Natural killer cell (primary cell): Measurements from ENCODE around the gene ORC4. TPM values are rescaled to one million over a fixed set of nuclear protein-coding genes. Genes with fewer than 3 reads are reported as not detected.
"Not testable (repeated sequence)": the region's sequence is repeated elsewhere in the genome, so short reads cannot be mapped to it uniquely, and the experiment has no call there.

ENCODE experiments used
- ATAC-seq, 3 donors: fragments of 150-1000 bp in 2 of 3; fragments of 200-7000 bp in 1 of 3; cut with Tn5 transposase; 1 replicate in 1 of 3; 2 replicates in 2 of 3; pipeline ENCODE4 v1.10.0; 2021; ENCODE audit warnings: mild to moderate bottlenecking in 2 of 3, moderate library complexity in 2 of 3
- DNase-seq, 2 donors: peaks; one replicate each; pipeline versions ENCODE4 v3.0.0 to v3.0.0-alpha.2; 2013 to 2021; ENCODE audit warnings: mixed read lengths in 1 of 2
- H3K27ac ChIP-seq: one replicate; pipeline ENCODE4 v1.5.1; 2013; ENCODE audit warnings: mild to moderate bottlenecking, low read length
- H3K27me3 ChIP-seq: one replicate; pipeline ENCODE4 v1.6.1; 2013; ENCODE audit warnings: low read length; ENCODE audit not compliant: control insufficient read depth, insufficient read depth
- H3K36me3 ChIP-seq: one replicate; pipeline ENCODE4 v1.6.1; 2013; ENCODE audit warnings: low read length; ENCODE audit not compliant: control insufficient read depth, insufficient read depth
- H3K4me1 ChIP-seq: one replicate; pipeline ENCODE4 v1.6.1; 2013; ENCODE audit warnings: low read length; ENCODE audit not compliant: control insufficient read depth, insufficient read depth
- H3K4me3 ChIP-seq: one replicate; pipeline ENCODE4 v1.5.1; 2013; ENCODE audit warnings: low read length
- H3K9me3 ChIP-seq: one replicate; pipeline ENCODE4 v1.6.1; 2013; ENCODE audit warnings: low read length; ENCODE audit not compliant: control insufficient read depth, insufficient read depth
- H3K27ac Mint-ChIP-seq, 2 donors: one replicate each; pipeline ENCODE4 v1.8.0; 2022; ENCODE audit warnings: mild to moderate bottlenecking in 2 of 2, mixed read lengths in 2 of 2, moderate library complexity in 1 of 2
- H3K27me3 Mint-ChIP-seq, 2 donors: one replicate each; pipeline ENCODE4 v1.8.0; 2022; ENCODE audit warnings: low read depth in 2 of 2, mixed read lengths in 2 of 2
- H3K36me3 Mint-ChIP-seq: one replicate; pipeline ENCODE4 v1.8.0; 2022; ENCODE audit warnings: mixed read lengths
- H3K4me1 Mint-ChIP-seq, 2 donors: one replicate each; pipeline ENCODE4 v1.8.0; 2022; ENCODE audit warnings: mixed read lengths in 2 of 2
- H3K4me3 Mint-ChIP-seq: one replicate; pipeline ENCODE4 v1.8.0; 2022; ENCODE audit warnings: mild to moderate bottlenecking, moderate library complexity, mixed read lengths
- H3K9me3 Mint-ChIP-seq, 2 donors: one replicate each; pipeline ENCODE4 v1.8.0; 2022; ENCODE audit warnings: mixed read lengths in 2 of 2
- WGBS: methylation state at CpG from one replicate; pipeline ENCODE4 v1.1.7; 2013; ENCODE audit warnings: missing lambda C conversion rate; ENCODE audit not compliant: insufficient coverage; 5-methylcytosine and 5-hydroxymethylcytosine counted together
- intact Hi-C: fragments of 100-400 bp; cut with micrococcal nuclease; formaldehyde crosslinking; loops from one replicate; pipeline ENCODE4 v1.14.2; 2022
- total RNA-seq, 4 donors: library from RNA; stranded (reverse); fragments of 120-200 nt in 1 of 4; gene quantifications; one replicate each; pipeline versions ENCODE4 v1.2.3 to v1.2.4, GENCODE V29; 2013 to 2022
- TF ChIP-seq, protein P1 (sequence below): fragments of 200-600 bp; IDR thresholded peaks from one replicate; pipeline ENCODE4 v1.8.0; 2022; ENCODE audit warnings: antibody characterized with exemption

Gene ORC4
- total RNA-seq, 3 donors from 2014 or later (not counting 1 experiment from before 2014, with no cell fraction given), result 42.4 to 48.0 (median 45.8) TPM

DNA sequence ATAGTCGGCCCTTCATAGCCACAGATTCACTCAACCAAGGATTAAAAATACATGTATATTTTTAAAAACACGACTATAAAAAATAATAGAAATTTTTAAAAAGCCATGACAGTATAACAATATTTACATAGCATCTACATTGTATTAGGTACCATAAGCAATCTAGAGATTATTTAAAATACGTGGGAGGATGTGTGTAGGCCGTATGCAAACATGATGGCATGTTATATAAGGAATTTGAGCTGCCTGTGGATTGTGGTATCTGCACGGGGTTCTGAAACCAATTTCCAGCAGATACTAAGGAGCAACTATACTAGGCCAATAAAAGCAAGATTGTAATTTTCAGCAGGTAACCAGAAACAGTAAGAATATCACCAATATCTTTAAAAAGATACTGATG, 5.9 kb downstream of the ORC4 start:
- TF ChIP-seq, protein P1, sequence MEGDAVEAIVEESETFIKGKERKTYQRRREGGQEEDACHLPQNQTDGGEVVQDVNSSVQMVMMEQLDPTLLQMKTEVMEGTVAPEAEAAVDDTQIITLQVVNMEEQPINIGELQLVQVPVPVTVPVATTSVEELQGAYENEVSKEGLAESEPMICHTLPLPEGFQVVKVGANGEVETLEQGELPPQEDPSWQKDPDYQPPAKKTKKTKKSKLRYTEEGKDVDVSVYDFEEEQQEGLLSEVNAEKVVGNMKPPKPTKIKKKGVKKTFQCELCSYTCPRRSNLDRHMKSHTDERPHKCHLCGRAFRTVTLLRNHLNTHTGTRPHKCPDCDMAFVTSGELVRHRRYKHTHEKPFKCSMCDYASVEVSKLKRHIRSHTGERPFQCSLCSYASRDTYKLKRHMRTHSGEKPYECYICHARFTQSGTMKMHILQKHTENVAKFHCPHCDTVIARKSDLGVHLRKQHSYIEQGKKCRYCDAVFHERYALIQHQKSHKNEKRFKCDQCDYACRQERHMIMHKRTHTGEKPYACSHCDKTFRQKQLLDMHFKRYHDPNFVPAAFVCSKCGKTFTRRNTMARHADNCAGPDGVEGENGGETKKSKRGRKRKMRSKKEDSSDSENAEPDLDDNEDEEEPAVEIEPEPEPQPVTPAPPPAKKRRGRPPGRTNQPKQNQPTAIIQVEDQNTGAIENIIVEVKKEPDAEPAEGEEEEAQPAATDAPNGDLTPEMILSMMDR, result no peak
- Histone ChIP-seq H3K9me3 (no peaks in the 10 kb centered on the region), H3K27ac (no peak overlapping the region), H3K27me3 (no peaks in the 10 kb centered on the region), H3K36me3 (no peaks in the 10 kb centered on the region), H3K4me1 (peaks cover 4% of the 10 kb centered on the region), H3K4me3 (no peak overlapping the region)
- Mint-ChIP-seq H3K4me1 (peaks cover 45 to 56% of the 10 kb centered on the region in 2 donors), H3K27ac (peak overlapping the region in 1 of 2 donors; percentile 11), H3K9me3 (no peaks in the 10 kb centered on the region), H3K27me3 (no peaks in the 10 kb centered on the region), H3K36me3 (no peaks in the 10 kb centered on the region), H3K4me3 (no peak overlapping the region)
- DNase-seq (no peak), ATAC-seq (no peak)
- 84% methylated on average over 3 of the region's 5 CpGs for WGBS
- intact Hi-C loops, result no loop called here

DNA sequence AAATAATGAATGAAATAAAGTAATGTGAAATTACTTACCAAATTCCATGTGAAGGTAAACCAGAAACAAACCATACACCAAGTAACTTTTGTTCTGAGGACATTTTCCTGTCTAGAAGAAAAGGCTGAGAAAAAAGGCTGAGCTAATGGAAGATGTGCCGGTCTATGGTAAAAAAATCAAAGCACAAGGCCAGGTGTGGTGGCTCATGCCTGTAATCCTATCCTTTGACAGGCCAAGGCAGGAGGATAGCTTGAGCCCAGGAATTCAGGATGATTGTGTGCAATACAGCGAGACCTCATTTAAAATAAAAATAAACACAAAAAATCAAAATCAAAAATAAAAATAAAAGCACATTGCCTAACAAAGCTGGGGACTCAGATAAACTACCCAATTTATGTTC, 6.7 kb downstream of the ORC4 start:
- intact Hi-C loops, result no loop called here
- Mint-ChIP-seq H3K4me1 (peaks cover 41 to 54% of the 10 kb centered on the region in 2 donors), H3K9me3 (no peaks in the 10 kb centered on the region), H3K27ac (no peak overlapping the region), H3K4me3 (no peak overlapping the region), H3K27me3 (no peaks in the 10 kb centered on the region), H3K36me3 (no peaks in the 10 kb centered on the region)
- TF ChIP-seq, protein P1, result no peak
- Histone ChIP-seq H3K4me1 (no peaks in the 10 kb centered on the region), H3K9me3 (no peaks in the 10 kb centered on the region), H3K36me3 (no peaks in the 10 kb centered on the region), H3K27ac (no peak overlapping the region), H3K4me3 (no peak overlapping the region), H3K27me3 (no peaks in the 10 kb centered on the region)
- WGBS, result 100% methylated on average over 2 of the region's 2 CpGs
- ATAC-seq (no peak), DNase-seq (no peak)

DNA sequence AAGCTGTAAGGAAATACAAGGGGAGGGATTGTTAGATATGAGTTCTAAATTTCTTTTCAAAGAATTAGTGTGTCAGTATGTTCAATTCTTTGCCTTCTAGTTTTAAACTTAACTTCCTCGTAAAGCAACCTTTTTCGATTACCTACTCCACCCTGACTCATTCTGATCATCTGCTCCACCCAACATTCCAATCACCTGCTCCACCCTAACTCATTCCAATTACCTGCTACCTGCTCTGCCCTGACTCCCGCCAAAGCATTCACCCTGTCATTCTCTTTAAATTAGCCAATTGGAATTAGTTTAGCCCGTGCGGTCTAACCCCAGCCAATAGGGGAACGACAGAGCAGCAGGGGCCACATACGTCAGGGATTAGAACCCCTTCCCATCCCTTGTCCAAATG, 12.1 kb downstream of the ORC4 start:
- WGBS, result 97% methylated on average over 7 of the region's 7 CpGs

DNA sequence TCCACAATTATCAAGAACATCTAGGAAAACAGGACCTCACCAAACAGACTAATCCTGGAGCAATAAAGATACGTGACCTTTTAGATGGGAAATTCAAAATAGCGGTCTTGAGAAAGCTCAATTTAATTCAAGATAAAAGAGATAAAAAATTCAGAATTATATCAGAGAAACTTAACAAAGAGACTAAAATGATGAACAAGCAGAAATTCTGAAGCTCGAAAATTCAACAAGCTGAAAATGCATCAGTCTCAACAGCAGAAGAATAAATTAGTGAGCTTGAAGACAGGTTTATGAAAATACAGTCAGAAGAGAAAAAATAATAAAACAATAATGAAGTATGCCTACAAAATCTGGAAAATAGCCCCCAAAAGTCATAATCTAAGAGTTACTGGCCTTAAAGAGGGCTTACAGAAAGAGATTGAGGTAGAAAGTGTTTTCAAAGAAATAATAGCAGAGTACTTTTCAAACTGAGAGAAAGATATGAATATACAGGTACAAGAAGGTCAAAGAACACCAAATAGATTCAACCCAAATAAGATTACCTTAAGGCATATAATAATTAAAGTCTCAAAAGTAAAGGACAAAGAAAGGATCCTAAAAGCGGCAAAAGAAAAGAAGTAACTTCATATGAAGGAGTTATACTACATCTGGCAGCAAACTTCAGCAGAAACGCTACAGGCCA, 13.2 kb downstream of the ORC4 start:
- Histone ChIP-seq H3K9me3 (no peaks in the 10 kb centered on the region), H3K4me3 (no peak overlapping the region), H3K27ac (no peak overlapping the region), H3K36me3 (no peaks in the 10 kb centered on the region), H3K27me3 (no peaks in the 10 kb centered on the region), H3K4me1 (peaks cover 3% of the 10 kb centered on the region)
- TF ChIP-seq, protein P1, result no peak
- Mint-ChIP-seq H3K4me1 (peaks cover 55 to 82% of the 10 kb centered on the region in 2 donors), H3K4me3 (no peak overlapping the region), H3K9me3 (peaks cover 2 to 4% of the 10 kb centered on the region in 2 donors), H3K27me3 (no peaks in the 10 kb centered on the region), H3K27ac (no peak overlapping the region), H3K36me3 (peaks cover 12% of the 10 kb centered on the region)
- DNase-seq, result no peak
- no peak for ATAC-seq
- intact Hi-C loops, result no loop called here
- 100% methylated on average over 3 of the region's 5 CpGs for WGBS

More for the DNA sequence above, 12.1 kb downstream of the ORC4 start:
- H3K27ac ChIP-seq, intact Hi-C loops, H3K4me3 ChIP-seq, H3K27me3 ChIP-seq, H3K4me3 Mint-ChIP-seq, H3K36me3 ChIP-seq, H3K27me3 Mint-ChIP-seq, DNase-seq, H3K4me1 ChIP-seq, ATAC-seq, H3K27ac Mint-ChIP-seq, H3K9me3 ChIP-seq, H3K36me3 Mint-ChIP-seq, H3K9me3 Mint-ChIP-seq: not testable (repeated sequence)
- H3K4me1 Mint-ChIP-seq, result peaks cover 54 to 74% of the 10 kb centered on the region in 2 donors
